Panc1 (cell line): ENCODE data around the gene RCBTB2. TPM values are rescaled to one million over a fixed set of nuclear protein-coding genes. Genes with fewer than 3 reads are reported as not detected.

Experiments used
- ATAC-seq: fragments of 200-7000 bp; cut with Tn5 transposase; 2 replicates; pipeline ENCODE4 v1.9.1; 2020; ENCODE audit warnings: mild to moderate bottlenecking, moderate library complexity
- BruUV-seq: library from RNA; stranded (reverse); fragments of 400-500 nt; replicated peaks from 2 replicates; lab custom pipeline; 2021; lab: Mats Ljungman, UMichigan
- CTCF ChIA-PET: fragments of 300-600 bp; sonication (Branson Sonifier 250); formaldehyde crosslinking; loops from one replicate; lab custom pipeline; 2022; ENCODE audit warnings: antibody characterized with exemption; lab: Charles Lee
- POLR2A ChIA-PET: fragments of 300-600 bp; sonication (Branson Sonifier 250); formaldehyde crosslinking; loops from one replicate; lab custom pipeline; 2022; ENCODE audit warnings: antibody characterized with exemption; lab: Charles Lee
- DNase-seq: peaks from one replicate; pipeline ENCODE4 v3.0.0-alpha.2; 2010; ENCODE audit warnings: low read depth, low spot score
- H3K27ac ChIP-seq: 2 replicates; pipeline ENCODE4 v1.5.1; 2011; ENCODE audit warnings: mild to moderate bottlenecking, low read length, inconsistent platforms
- H3K27me3 ChIP-seq: fragments of 200-500 bp; sonication (Bioruptor generic); 2 replicates; pipeline ENCODE4 v1.6.0; 2014; ENCODE audit warnings: low read length, inconsistent platforms; ENCODE audit not compliant: control insufficient read depth, insufficient read depth
- H3K36me3 ChIP-seq: fragments of 200-500 bp; sonication (Bioruptor generic); 2 replicates; pipeline ENCODE4 v1.5.1; 2014; ENCODE audit warnings: inconsistent platforms, mild to moderate bottlenecking, low read length, moderate library complexity; ENCODE audit not compliant: control insufficient read depth, insufficient read depth
- H3K4me1 ChIP-seq: 2 replicates; pipeline ENCODE4 v1.5.1; 2011; ENCODE audit warnings: inconsistent platforms, mild to moderate bottlenecking, low read length, moderate library complexity; ENCODE audit not compliant: control insufficient read depth, insufficient read depth
- H3K4me3 ChIP-seq, 2 experiments: 2 replicates each; pipeline ENCODE4 v1.5.1; 2011 to 2012; ENCODE audit warnings: low read depth in 2 of 2, low read length in 2 of 2, mild to moderate bottlenecking in 2 of 2, inconsistent platforms in 1 of 2, moderate library complexity in 1 of 2
- H3K9me3 ChIP-seq: fragments of 200-500 bp; sonication (Bioruptor generic); 2 replicates; pipeline ENCODE4 v1.5.1; 2014; ENCODE audit warnings: low read depth, mild to moderate bottlenecking, inconsistent platforms, low read length, moderate library complexity; ENCODE audit not compliant: control insufficient read depth, insufficient read depth
- POLR2AphosphoS5 ChIP-seq: IDR thresholded peaks from 2 replicates; pipeline ENCODE4 v1.6.1; 2012; ENCODE audit warnings: mild to moderate bottlenecking, low read depth, low read length, moderate library complexity
- REST ChIP-seq, 2 experiments: IDR thresholded peaks; 2 replicates each; pipeline ENCODE4 v1.6.1; 2011 to 2012; ENCODE audit warnings: low read depth in 2 of 2, control low read depth in 1 of 2, low read length in 1 of 2, mild to moderate bottlenecking in 1 of 2, moderate library complexity in 1 of 2; ENCODE audit not compliant: insufficient read depth in 1 of 2
- SIN3A ChIP-seq: IDR thresholded peaks from 2 replicates; pipeline ENCODE4 v1.6.1; 2012; ENCODE audit warnings: low read depth, mild to moderate bottlenecking, low read length, moderate library complexity, borderline replicate concordance; ENCODE audit not compliant: insufficient read depth
- TCF7L2 ChIP-seq: IDR thresholded peaks from 2 replicates; pipeline ENCODE4 v1.6.1; 2011; ENCODE audit warnings: mild to moderate bottlenecking, low read depth, low read length, inconsistent platforms
- in situ Hi-C: cut with HindIII; loops from 2 replicates; pipeline ENCODE4 v1.10.0; 2016; ENCODE audit warnings: low sequenced_read_pairs, low pct_unique_long_range_greater_than_20kb
- intact Hi-C: fragments of 100-400 bp; cut with micrococcal nuclease; formaldehyde crosslinking; loops from one replicate; pipeline ENCODE4 v1.10.0; 2022; ENCODE audit not compliant: unreplicated experiment
- total RNA-seq: library from RNA; stranded (reverse); gene quantifications from one replicate; pipeline ENCODE4 v1.2.1, GENCODE V29; 2021; ENCODE audit not compliant: unreplicated experiment
- TF ChIP-seq, protein P1 (sequence below): fragments of 450-650 bp; IDR thresholded peaks from 2 replicates; pipeline ENCODE4 v1.5.1; 2017; ENCODE audit warnings: mild to moderate bottlenecking

RCBTB2 gene
- total RNA-seq, 1 experiment from 2014 or later: 4.4 TPM

- intact Hi-C loops (no loop called here), in situ Hi-C loops (no loop called here)
- Histone ChIP-seq H3K27ac (no peak overlapping the region), H3K36me3 (no peaks in the 10 kb centered on the region), H3K4me3 (no peak overlapping the region), H3K9me3 (no peaks in the 10 kb centered on the region), H3K27me3 (no peaks in the 10 kb centered on the region), H3K4me1 (no peaks in the 10 kb centered on the region)
- TF ChIP-seq TCF7L2 (no peak), SIN3A (no peak), REST (IDR thresholded peaks at IDR 0.05; ENCODE audit: insufficient read depth in 1 of 2, low read depth in 2 of 2, low read length in 1 of 2) (no peak), POLR2AphosphoS5 (no peak)
- TF ChIP-seq, protein P1, sequence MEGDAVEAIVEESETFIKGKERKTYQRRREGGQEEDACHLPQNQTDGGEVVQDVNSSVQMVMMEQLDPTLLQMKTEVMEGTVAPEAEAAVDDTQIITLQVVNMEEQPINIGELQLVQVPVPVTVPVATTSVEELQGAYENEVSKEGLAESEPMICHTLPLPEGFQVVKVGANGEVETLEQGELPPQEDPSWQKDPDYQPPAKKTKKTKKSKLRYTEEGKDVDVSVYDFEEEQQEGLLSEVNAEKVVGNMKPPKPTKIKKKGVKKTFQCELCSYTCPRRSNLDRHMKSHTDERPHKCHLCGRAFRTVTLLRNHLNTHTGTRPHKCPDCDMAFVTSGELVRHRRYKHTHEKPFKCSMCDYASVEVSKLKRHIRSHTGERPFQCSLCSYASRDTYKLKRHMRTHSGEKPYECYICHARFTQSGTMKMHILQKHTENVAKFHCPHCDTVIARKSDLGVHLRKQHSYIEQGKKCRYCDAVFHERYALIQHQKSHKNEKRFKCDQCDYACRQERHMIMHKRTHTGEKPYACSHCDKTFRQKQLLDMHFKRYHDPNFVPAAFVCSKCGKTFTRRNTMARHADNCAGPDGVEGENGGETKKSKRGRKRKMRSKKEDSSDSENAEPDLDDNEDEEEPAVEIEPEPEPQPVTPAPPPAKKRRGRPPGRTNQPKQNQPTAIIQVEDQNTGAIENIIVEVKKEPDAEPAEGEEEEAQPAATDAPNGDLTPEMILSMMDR: no peak
- no TSS peak for BruUV-seq
- ChIA-PET CTCF (no interaction called here), POLR2A (no interaction called here)
- DNase-seq (no peak), ATAC-seq (no peak)
Measured at GRCh38 chr13:48448959-48449614, 83.8 kb downstream of the RCBTB2 start.

GRCh38 chr13:48448285-48448958, 84.5 kb downstream of the RCBTB2 start:
- Histone ChIP-seq H3K9me3 (no peaks in the 10 kb centered on the region), H3K27me3 (no peaks in the 10 kb centered on the region), H3K4me3 (no peak overlapping the region), H3K27ac (no peak overlapping the region), H3K4me1 (no peaks in the 10 kb centered on the region), H3K36me3 (no peaks in the 10 kb centered on the region)
- in situ Hi-C loops (no loop called here), intact Hi-C loops (no loop called here)
- no TSS peak for BruUV-seq
- ChIA-PET CTCF (no interaction called here), POLR2A (no interaction called here)
- DNase-seq: no peak
- TF ChIP-seq SIN3A (no peak), TCF7L2 (no peak), REST (IDR thresholded peaks at IDR 0.05; ENCODE audit: insufficient read depth in 1 of 2, low read depth in 2 of 2, low read length in 1 of 2) (no peak), POLR2AphosphoS5 (no peak)
- TF ChIP-seq, protein P1: no peak
- no peak for ATAC-seq
